ENCODE data around the gene DNM2. TPM values are rescaled to one million over a fixed set of nuclear protein-coding genes. Genes with fewer than 3 reads are reported as not detected.

The DNM2 gene
- total and polyA plus RNA-seq, 9 of the 15 experiments (the other 6 are each of a cell fraction or from before 2014, with no cell fraction given) = 2.2 to 161 (median 72.6) TPM

DNA sequence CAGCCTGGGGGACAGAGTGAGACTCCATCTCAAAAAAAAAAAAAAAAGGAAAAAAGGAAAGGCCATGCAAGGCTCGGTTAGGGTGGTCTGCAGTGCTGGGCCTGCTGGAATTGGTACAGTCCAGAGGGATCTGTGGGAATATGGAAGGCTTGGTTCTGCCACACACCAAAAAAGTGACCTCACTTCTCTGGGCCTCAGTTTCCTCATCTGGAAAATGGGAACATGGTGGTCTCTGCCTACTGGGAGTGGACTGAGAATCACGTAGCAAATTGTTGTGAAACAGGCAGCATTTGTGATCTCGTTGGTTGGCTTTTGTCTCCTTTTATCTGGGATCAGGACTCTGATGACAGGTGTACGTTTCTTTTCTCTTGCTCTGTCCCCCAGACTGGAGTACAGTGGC is 7.5 kb downstream of the DNM2 start (continued):
- TF ChIP-seq RBM25 (IDR thresholded peaks at IDR 0.05; ENCODE audit: low read depth, low read length, severe bottlenecking) = peak; percentile 81

DNA sequence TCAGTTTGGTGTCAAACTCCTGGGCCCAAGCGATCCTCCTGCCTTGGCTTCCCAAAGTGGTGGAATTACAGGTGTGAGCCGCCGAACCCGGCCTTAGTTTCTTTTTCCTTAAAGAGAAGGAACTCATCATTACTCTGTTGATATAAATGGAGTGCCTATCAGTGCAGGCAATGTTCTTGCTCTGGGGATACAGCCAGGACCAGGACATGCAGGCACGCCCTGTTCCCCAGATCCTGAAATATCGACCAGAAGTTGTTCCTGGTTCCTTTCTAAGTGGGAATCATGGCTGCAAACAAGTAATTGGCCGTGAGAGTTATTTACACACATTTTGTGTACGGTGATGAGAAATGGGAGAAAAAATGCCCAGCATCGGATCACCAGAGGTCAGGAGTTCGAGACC is 8.4 kb downstream of the DNM2 start:
- Histone ChIP-seq H3K9me3 (replicated peaks; ENCODE audit: control insufficient read depth, insufficient read depth, low read depth, low read length) (no peaks in the 10 kb centered on the region), H3K27ac (ENCODE audit: extremely low read depth, low read depth, low read length) (no peak overlapping the region), H2AFZ (ENCODE audit: low read depth, low read length) (no peak overlapping the region), H3K4me2 (ENCODE audit: insufficient read depth, low read length) (no peak overlapping the region), H3K9ac (ENCODE audit: insufficient read depth in 1 of 2, low read depth in 2 of 2, low read length in 2 of 2) (no peak overlapping the region), H3K79me2 (ENCODE audit: control insufficient read depth, insufficient read depth, low read length) (peaks cover 98% of the 10 kb centered on the region), H3K4me1 (replicated peaks in 1 of 2; ENCODE audit: control insufficient read depth in 2 of 2, insufficient read depth in 2 of 2, low read length in 2 of 2) (peaks cover 0 to 25% of the 10 kb centered on the region in 2 experiments; a peak in 3 of 5 replicates), H4K20me1 (replicated peaks; ENCODE audit: control insufficient read depth, insufficient read depth, low read length) (peaks cover 49% of the 10 kb centered on the region), H3K4me3 (no peak overlapping the region), H3K9me1 (ENCODE audit: control insufficient read depth, insufficient read depth, low read length) (peaks cover 2% of the 10 kb centered on the region), H3K36me3 (ENCODE audit: control insufficient read depth, insufficient read depth, low read length) (peaks cover 51% of the 10 kb centered on the region; the same call in 2 of the 3 replicates), H3K27me3 (ENCODE audit: control insufficient read depth in 2 of 2, insufficient read depth in 2 of 2, low read length in 2 of 2) (no peaks in the 10 kb centered on the region)
- in situ Hi-C loops (cut with MboI) (no loop called here), intact Hi-C loops (cut with micrococcal nuclease) (no loop called here)
- DNase-seq (ENCODE audit: extremely low read depth in 1 of 4, low spot score in 3 of 4) (no peak), ATAC-seq (no peak), FAIRE-seq (no peak)
- BruUV-seq (replicated peaks) = no TSS peak
- POLR2A ChIA-PET = no interaction called here
- CTCF ChIA-PET (ENCODE audit: low intra/inter-chr PET ratio) = no interaction called here
- WGBS (ENCODE audit: insufficient coverage, low coverage, missing lambda C conversion rate) = 89% methylated on average over 10 of the region's 10 CpGs
- TF ChIP-seq RAD21 (CRISPR knock-in tag; conservative IDR thresholded peaks at IDR 0.05 in 1 of 2, IDR thresholded peaks at IDR 0.05 in 1 of 2) = no peak
- TF ChIP-seq DPF2 (IDR thresholded peaks at IDR 0.05) = no peak
- no peak for TF ChIP-seq ZBTB8A (IDR thresholded peaks at IDR 0.05; ENCODE audit: partially characterized antibody)
- no peak for TF ChIP-seq HSF4 (CRISPR knock-in tag; IDR thresholded peaks at IDR 0.05; ENCODE audit: borderline replicate concordance)
- TF ChIP-seq, protein P1, sequence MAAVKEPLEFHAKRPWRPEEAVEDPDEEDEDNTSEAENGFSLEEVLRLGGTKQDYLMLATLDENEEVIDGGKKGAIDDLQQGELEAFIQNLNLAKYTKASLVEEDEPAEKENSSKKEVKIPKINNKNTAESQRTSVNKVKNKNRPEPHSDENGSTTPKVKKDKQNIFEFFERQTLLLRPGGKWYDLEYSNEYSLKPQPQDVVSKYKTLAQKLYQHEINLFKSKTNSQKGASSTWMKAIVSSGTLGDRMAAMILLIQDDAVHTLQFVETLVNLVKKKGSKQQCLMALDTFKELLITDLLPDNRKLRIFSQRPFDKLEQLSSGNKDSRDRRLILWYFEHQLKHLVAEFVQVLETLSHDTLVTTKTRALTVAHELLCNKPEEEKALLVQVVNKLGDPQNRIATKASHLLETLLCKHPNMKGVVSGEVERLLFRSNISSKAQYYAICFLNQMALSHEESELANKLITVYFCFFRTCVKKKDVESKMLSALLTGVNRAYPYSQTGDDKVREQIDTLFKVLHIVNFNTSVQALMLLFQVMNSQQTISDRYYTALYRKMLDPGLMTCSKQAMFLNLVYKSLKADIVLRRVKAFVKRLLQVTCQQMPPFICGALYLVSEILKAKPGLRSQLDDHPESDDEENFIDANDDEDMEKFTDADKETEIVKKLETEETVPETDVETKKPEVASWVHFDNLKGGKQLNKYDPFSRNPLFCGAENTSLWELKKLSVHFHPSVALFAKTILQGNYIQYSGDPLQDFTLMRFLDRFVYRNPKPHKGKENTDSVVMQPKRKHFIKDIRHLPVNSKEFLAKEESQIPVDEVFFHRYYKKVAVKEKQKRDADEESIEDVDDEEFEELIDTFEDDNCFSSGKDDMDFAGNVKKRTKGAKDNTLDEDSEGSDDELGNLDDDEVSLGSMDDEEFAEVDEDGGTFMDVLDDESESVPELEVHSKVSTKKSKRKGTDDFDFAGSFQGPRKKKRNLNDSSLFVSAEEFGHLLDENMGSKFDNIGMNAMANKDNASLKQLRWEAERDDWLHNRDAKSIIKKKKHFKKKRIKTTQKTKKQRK (IDR thresholded peaks at IDR 0.05; ENCODE audit: borderline replicate concordance, low read depth, low read length) = no peak
- no peak for TF ChIP-seq ZNF224 (CRISPR knock-in tag; IDR thresholded peaks at IDR 0.05)
- no peak for TF ChIP-seq NR2C2 (CRISPR knock-in tag; IDR thresholded peaks at IDR 0.05)
- TF ChIP-seq NR2C2 (tag; IDR thresholded peaks at IDR 0.05) = no peak
